Neuronal stem cell (in vitro differentiated cells): ENCODE measurements around the gene DLG5.
"Not testable (repeated sequence)": the region's sequence is repeated elsewhere in the genome, so short reads cannot be mapped to it uniquely, and the experiment has no call there.

Experiments
- DNase-seq: peaks from one replicate; pipeline ENCODE4 v3.0.0-alpha.2; 2013; ENCODE audit warnings: low spot score
- H2AFZ ChIP-seq: one replicate; pipeline ENCODE4 v1.6.1; 2013; ENCODE audit warnings: mild to moderate bottlenecking, low read length, inconsistent platforms
- H2AK5ac ChIP-seq: 2 replicates; pipeline ENCODE4 v1.6.1; 2013; ENCODE audit warnings: low read depth, mild to moderate bottlenecking, inconsistent platforms, low read length, moderate library complexity, mixed read lengths
- H2BK120ac ChIP-seq: 2 replicates; pipeline ENCODE4 v1.6.1; 2013; ENCODE audit warnings: low read depth, mild to moderate bottlenecking, inconsistent platforms, low read length, moderate library complexity, mixed read lengths
- H2BK12ac ChIP-seq: one replicate; pipeline ENCODE4 v1.6.1; 2013; ENCODE audit warnings: low read length, inconsistent platforms
- H2BK15ac ChIP-seq: 2 replicates; pipeline ENCODE4 v1.6.1; 2013; ENCODE audit warnings: mild to moderate bottlenecking, low read length, inconsistent platforms, mixed read lengths
- H2BK5ac ChIP-seq: one replicate; pipeline ENCODE4 v1.6.1; 2013; ENCODE audit warnings: inconsistent platforms, mild to moderate bottlenecking, low read length, moderate library complexity
- H3K14ac ChIP-seq: one replicate; pipeline ENCODE4 v1.6.1; 2013; ENCODE audit warnings: low read length, inconsistent platforms
- H3K18ac ChIP-seq: 2 replicates; pipeline ENCODE4 v1.6.1; 2013; ENCODE audit warnings: low read length, inconsistent platforms
- H3K23ac ChIP-seq: 2 replicates; pipeline ENCODE4 v1.6.1; 2013; ENCODE audit warnings: low read depth, mild to moderate bottlenecking, mixed read lengths, low read length, inconsistent platforms; ENCODE audit not compliant: poor library complexity
- H3K27ac ChIP-seq: replicated peaks from 3 replicates; pipeline ENCODE4 v1.5.1; 2013; ENCODE audit warnings: low read length, inconsistent platforms
- H3K27me3 ChIP-seq, 3 experiments: 2 replicates each; pipeline ENCODE4 v1.6.1; 2013; ENCODE audit warnings: low read length in 3 of 3, mild to moderate bottlenecking in 2 of 3, inconsistent platforms in 1 of 3, low read depth in 1 of 3, mixed read lengths in 1 of 3, moderate library complexity in 1 of 3; ENCODE audit not compliant: control insufficient read depth in 3 of 3, insufficient read depth in 3 of 3
- H3K36me3 ChIP-seq, 2 donors: replicated peaks in 1 of 2; 2 replicates each; pipeline ENCODE4 v1.6.1; 2013; ENCODE audit warnings: low read length in 2 of 2; ENCODE audit not compliant: control insufficient read depth in 2 of 2, insufficient read depth in 2 of 2
- H3K4ac ChIP-seq: 2 replicates; pipeline ENCODE4 v1.6.1; 2013; ENCODE audit warnings: inconsistent platforms, mild to moderate bottlenecking, low read length, moderate library complexity
- H3K4me1 ChIP-seq, 2 donors: 1 replicate in 1 of 2; 2 replicates in 1 of 2; pipeline ENCODE4 v1.6.1; 2013; ENCODE audit warnings: low read length in 2 of 2, low read depth in 1 of 2; ENCODE audit not compliant: control insufficient read depth in 2 of 2, insufficient read depth in 1 of 2
- H3K4me2 ChIP-seq: one replicate; pipeline ENCODE4 v1.6.1; 2013; ENCODE audit warnings: mild to moderate bottlenecking, low read length, inconsistent platforms; ENCODE audit not compliant: insufficient read depth, poor library complexity, severe bottlenecking
- H3K4me3 ChIP-seq, 2 donors: 2 replicates each; pipeline ENCODE4 v1.5.1; 2013; ENCODE audit warnings: low read length in 2 of 2, mild to moderate bottlenecking in 2 of 2, inconsistent platforms in 1 of 2, moderate library complexity in 1 of 2
- H3K79me1 ChIP-seq: one replicate; pipeline ENCODE4 v1.6.1; 2013; ENCODE audit warnings: low read depth, mild to moderate bottlenecking, inconsistent platforms, low read length, moderate library complexity
- H3K9ac ChIP-seq: one replicate; pipeline ENCODE4 v1.6.1; 2013; ENCODE audit warnings: mild to moderate bottlenecking, low read depth, low read length, inconsistent platforms; ENCODE audit not compliant: poor library complexity
- H3K9me3 ChIP-seq, 2 donors: replicated peaks in 1 of 2; 2 replicates each; pipeline versions ENCODE3 to v1.6.1; 2013; ENCODE audit warnings: low read length in 2 of 2, mild to moderate bottlenecking in 2 of 2, inconsistent platforms in 1 of 2, low read depth in 1 of 2, mixed read lengths in 1 of 2, moderate library complexity in 1 of 2; ENCODE audit not compliant: control insufficient read depth in 2 of 2, insufficient read depth in 1 of 2
- H4K8ac ChIP-seq: one replicate; pipeline ENCODE4 v1.6.1; 2013; ENCODE audit warnings: low read depth, mild to moderate bottlenecking, inconsistent platforms, low read length, moderate library complexity
- H4K91ac ChIP-seq: one replicate; pipeline ENCODE4 v1.6.1; 2013; ENCODE audit warnings: low read length, low read depth, mild to moderate bottlenecking, inconsistent platforms; ENCODE audit not compliant: poor library complexity
- WGBS, 2 donors: extraction: QIAGEN DNeasy Blood & Tissue Kit; methylation state at CpG; one replicate each; pipeline ENCODE4 v1.1.7; 2013; ENCODE audit warnings: missing lambda C conversion rate in 2 of 2, mixed read lengths in 1 of 2; ENCODE audit not compliant: insufficient read length in 2 of 2, insufficient replicate concordance in 1 of 2; ENCODE audit errors: extremely low coverage in 2 of 2; 5-methylcytosine and 5-hydroxymethylcytosine counted together

The DLG5 gene

DNA sequence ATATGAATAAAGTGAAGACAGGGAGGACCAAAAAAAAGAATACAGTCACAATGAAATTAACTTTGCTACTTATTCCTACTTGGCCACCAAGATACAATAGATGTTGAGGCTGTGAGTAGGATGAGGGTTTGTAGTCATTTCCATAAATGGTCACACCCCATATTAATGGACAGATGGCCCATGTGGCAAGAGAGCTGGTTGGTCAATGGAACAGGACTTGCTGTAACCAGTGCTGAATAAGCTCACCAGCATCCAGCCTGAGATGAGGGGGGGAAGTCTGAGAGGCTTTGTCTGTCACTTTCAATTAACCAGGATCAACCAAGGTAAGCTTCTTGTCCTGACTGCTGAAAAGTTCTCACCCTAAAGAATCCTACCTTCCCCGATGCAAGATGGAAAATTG is 158.5 kb downstream of the DLG5 start:
- Histone ChIP-seq H3K27ac (no peak overlapping the region), H3K18ac (no peak overlapping the region), H4K8ac (no peak overlapping the region), H3K23ac (no peak overlapping the region), H3K4me2 (no peak overlapping the region), H2AK5ac (no peak overlapping the region), H3K9ac (no peak overlapping the region), H2BK15ac (no peak overlapping the region), H3K27me3 (no peaks in the 10 kb centered on the region), H3K4me1 (no peaks in the 10 kb centered on the region), H3K79me1 (no peaks in the 10 kb centered on the region), H3K9me3 (no peaks in the 10 kb centered on the region), H3K14ac (no peak overlapping the region), H3K36me3 (no peaks in the 10 kb centered on the region), H2BK5ac (no peak overlapping the region), H3K4me3 (no peak overlapping the region), H2BK120ac (no peak overlapping the region), H2AFZ (no peak overlapping the region), H4K91ac (no peak overlapping the region), H2BK12ac (no peak overlapping the region), H3K4ac (no peak overlapping the region)
- DNase-seq, result no peak
- no CpG with 5 or more reads among the region's 1 CpG for WGBS, 2 donors

DNA sequence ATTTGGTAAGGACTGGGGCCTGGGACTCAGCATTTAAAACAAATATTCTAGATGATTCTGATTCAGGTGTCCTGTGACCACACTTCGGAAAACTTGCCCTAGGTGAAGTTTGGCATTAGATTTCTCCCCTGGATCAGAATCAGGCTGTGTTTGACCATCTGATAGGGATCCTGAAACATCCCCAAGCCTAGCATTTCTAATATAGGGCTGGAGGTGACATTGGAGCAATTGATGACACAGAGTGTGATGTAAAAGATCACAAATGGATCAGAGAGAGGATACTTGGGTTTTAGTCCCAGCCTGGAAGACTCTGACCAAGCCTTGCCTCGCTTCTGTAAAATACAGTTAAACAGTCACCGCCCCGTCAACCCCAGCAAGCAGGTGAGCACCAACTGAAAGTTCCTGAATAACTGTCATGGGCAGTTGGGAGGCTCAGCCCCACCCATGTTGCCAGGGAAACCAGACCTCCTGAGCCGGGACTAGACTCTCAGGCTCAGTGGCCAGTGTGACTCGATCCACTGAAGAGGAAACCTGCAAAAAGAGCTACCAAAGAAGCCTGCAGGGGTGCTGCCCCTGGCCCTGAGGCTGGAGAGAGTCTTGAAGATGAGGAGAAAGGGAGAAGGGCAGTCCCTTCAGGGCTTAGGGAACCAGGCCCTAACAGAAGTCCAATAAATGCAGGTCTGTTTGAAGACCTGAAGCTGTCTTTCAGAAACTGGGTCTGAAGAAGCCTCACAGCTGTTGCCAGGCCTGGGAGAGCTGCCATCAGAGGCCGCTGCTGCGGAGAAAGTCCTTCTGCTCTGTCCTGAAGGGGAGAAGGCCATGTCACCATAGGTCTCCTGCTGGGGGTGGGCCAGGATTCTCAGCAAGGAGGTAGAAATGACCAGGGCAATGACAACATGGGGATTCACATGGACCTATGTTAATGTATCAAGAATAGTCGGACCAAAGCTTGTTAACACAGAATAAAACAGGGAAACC is 162.8 kb downstream of the DLG5 start:
- no peak overlapping the region for H3K9ac ChIP-seq
- H2BK120ac ChIP-seq, result no peak overlapping the region
- H4K91ac ChIP-seq, result no peak overlapping the region
- no CpG with 5 or more reads among the region's 9 CpGs for WGBS, 2 donors
- no peak overlapping the region for H2AFZ ChIP-seq
- H3K79me1 ChIP-seq, result no peaks in the 10 kb centered on the region
- H2BK5ac ChIP-seq, result no peak overlapping the region
- H3K4me2 ChIP-seq, result no peak overlapping the region
- no peaks in the 10 kb centered on the region for H3K36me3 ChIP-seq
- H3K4me1 ChIP-seq, result no peaks in the 10 kb centered on the region
- H2BK12ac ChIP-seq, result no peak overlapping the region
- no peak overlapping the region for H3K14ac ChIP-seq
- H2BK15ac ChIP-seq, result no peak overlapping the region
- no peak overlapping the region for H4K8ac ChIP-seq
- H3K27ac ChIP-seq, result no peak overlapping the region
- no peak overlapping the region for H3K4ac ChIP-seq
- no peaks in the 10 kb centered on the region for H3K27me3 ChIP-seq
- no peak for DNase-seq
- H3K23ac ChIP-seq, result no peak overlapping the region
- H3K4me3 ChIP-seq, result no peak overlapping the region
- no peaks in the 10 kb centered on the region for H3K9me3 ChIP-seq
- H2AK5ac ChIP-seq, result no peak overlapping the region
- no peak overlapping the region for H3K18ac ChIP-seq

DNA sequence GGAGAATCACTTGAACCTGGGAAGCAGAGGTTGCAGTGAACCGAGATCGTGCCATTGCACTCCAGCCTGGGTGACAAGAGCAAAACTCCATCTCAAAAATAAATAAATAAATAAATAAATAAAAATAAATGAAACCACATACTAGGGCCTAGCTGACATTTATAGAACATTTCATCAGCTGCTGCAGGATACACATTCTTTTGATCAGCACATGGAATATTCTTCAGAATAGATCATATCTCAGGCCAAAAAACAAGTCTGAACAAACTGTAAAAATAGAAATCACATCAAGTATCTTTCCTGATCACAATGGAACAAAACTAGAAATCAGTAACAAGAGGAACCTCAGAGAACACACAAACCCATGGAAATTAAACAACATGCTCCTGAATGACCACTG is 168.1 kb downstream of the DLG5 start:
- not testable (repeated sequence) for H3K4ac ChIP-seq, H2BK15ac ChIP-seq, H2BK12ac ChIP-seq, H3K4me1 ChIP-seq, H3K27me3 ChIP-seq, H3K23ac ChIP-seq, H2BK5ac ChIP-seq, H3K36me3 ChIP-seq, H3K79me1 ChIP-seq, H3K18ac ChIP-seq, DNase-seq, H3K4me3 ChIP-seq, H3K4me2 ChIP-seq, H3K9me3 ChIP-seq, H3K14ac ChIP-seq, H2BK120ac ChIP-seq, H4K8ac ChIP-seq, H2AK5ac ChIP-seq, H3K9ac ChIP-seq, H4K91ac ChIP-seq, H3K27ac ChIP-seq, H2AFZ ChIP-seq
- WGBS, 2 donors, result no CpG with 5 or more reads among the region's 2 CpGs

DNA sequence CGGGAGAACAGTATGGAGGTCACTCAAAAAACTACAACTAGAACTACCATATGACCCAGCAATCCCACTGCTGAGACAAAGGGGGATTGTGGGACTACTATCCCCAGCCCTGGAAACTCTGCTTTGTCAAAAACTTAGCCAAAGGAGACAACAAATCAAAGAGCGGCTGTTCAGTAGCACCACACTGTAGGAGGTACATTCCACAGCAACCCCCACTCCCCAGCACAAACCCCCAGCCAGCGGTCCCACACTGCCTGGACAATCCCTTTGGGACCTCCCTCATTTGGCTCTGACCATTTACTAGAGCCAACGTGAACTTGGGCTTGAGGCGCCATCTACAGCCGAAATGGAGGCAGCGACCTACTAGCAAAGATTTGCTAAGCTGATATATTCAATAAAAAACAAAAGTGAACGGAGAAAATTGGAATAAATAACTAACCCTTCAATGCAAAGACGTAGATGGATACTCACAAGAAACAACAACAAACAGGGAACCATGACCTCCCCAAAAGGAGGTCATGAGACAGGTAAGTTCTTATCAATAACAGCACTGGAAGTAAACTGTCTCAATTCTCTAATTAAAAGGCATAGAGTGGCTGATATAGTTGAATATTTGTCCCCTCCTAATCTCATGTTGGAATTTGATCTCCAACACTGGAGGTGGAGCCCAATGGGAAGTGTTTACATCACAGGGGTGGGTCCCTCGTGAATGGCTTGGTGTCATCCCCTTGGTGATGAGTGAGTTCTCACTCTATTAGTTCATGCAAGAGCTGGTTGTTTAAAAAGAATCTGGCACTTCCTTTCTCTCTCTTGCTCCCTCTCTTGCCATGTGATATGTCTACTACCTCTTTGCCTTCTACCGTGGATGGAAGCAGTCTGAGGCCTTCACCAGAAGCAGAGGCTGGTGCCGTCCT is 170.0 kb downstream of the DLG5 start:
- no peaks in the 10 kb centered on the region for H3K27me3 ChIP-seq
- no peak overlapping the region for H2BK12ac ChIP-seq
- H2AFZ ChIP-seq, result peak overlapping the region; percentile 92
- no peak overlapping the region for H3K27ac ChIP-seq
- no peaks in the 10 kb centered on the region for H3K36me3 ChIP-seq
- H3K14ac ChIP-seq, result no peak overlapping the region
- no peak overlapping the region for H3K9ac ChIP-seq
- no peaks in the 10 kb centered on the region for H3K79me1 ChIP-seq
- no peaks in the 10 kb centered on the region for H3K9me3 ChIP-seq
- H3K23ac ChIP-seq, result no peak overlapping the region
- no peak overlapping the region for H3K4me2 ChIP-seq
- no peak overlapping the region for H3K4me3 ChIP-seq
- H3K4ac ChIP-seq, result no peak overlapping the region
- H4K8ac ChIP-seq, result no peak overlapping the region
- no peak overlapping the region for H2AK5ac ChIP-seq
- WGBS, 2 donors, result no CpG with 5 or more reads among the region's 12 CpGs
- DNase-seq, result peak; percentile 27
- peaks cover 5% of the 10 kb centered on the region in 2 donors for H3K4me1 ChIP-seq
- no peak overlapping the region for H4K91ac ChIP-seq
- no peak overlapping the region for H2BK5ac ChIP-seq
- no peak overlapping the region for H3K18ac ChIP-seq
- no peak overlapping the region for H2BK15ac ChIP-seq
- H2BK120ac ChIP-seq, result no peak overlapping the region
